HG03045 (cell line): Measurements from ENCODE around the gene WDR20.
"Not testable (repeated sequence)": the region's sequence is repeated elsewhere in the genome, so short reads cannot be mapped to it uniquely, and the experiment has no call there.

ENCODE experiments used
- ATAC-seq: cut with Tn5 transposase; IDR thresholded peaks from one replicate; pipeline ENCODE4 v1.9.1; 2021; ENCODE audit warnings: mild to moderate bottlenecking, moderate library complexity; ENCODE audit not compliant: unreplicated experiment

Gene WDR20

DNA sequence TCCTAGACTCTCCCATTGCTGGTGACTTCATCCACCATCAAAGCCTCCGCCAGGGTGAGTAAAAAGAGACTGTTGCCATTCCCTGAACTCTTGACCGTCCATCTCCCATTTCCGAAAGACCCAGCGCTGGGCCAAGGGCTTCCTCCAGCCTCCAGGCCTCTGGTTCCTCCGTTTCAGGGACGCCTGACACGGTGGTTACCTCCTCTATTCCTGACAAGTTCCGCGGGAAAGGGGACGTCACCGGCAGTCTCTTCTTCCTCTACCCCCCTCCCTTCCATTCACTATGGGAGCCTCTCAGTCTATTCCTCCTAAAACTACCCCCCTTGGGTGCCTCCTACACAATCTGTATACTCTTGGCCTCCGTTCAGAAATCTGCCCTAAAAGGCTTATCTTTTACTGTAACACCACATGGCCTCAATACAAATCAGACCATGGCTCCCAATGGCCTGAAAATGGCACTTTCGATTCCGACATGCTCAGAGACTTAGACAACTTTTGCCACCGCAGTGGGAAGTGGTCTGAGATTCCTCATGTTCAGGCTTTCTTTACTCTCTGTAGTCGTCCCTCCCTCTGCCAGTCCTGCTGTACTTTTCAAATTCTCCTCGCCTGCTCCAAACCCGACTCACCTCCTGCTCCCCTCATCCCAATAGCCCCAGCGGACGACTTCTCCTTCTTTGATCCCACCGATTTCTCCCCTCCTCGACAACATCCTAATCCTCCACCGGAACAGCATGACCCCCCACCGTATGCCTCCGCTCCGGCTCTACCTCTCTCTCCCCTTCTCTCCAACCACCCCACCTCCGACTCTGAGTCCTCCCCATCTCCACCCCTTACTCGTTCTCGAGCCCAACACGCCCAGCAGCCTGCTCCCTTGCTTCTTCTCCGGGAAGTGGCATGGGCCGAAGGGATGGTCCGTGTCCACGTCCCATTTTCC is 94.9 kb downstream of the WDR20 start:
- no peak for ATAC-seq

DNA sequence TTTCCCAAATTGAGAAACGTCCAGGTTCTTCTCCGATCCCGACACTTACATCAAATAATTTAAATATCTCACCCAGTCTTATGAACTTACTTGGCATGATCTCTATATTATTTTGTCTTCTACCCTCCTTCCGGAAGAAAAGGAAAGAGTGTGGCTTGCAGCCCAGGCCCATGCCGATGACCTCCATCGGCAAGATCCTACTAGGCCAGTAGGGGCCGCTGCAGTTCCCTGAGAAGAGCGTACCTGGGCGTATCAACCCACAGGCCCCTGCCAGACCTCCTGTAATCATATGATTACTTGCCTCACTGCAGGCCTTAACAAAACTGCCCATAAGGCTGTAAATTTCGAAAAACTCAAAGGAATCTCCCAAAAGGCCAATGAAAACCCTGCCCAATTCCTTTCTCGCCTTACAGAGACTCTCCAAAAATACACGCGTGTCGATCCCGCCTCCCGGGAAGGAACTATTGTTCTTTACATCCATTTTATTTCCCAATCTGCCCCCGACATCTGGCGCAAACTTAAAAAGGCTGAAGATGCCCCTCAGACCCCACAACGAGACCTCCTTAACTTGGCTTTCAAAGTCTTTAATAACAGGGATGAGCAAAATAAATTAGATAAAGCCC is 95.7 kb downstream of the WDR20 start:
- no peak for ATAC-seq

DNA sequence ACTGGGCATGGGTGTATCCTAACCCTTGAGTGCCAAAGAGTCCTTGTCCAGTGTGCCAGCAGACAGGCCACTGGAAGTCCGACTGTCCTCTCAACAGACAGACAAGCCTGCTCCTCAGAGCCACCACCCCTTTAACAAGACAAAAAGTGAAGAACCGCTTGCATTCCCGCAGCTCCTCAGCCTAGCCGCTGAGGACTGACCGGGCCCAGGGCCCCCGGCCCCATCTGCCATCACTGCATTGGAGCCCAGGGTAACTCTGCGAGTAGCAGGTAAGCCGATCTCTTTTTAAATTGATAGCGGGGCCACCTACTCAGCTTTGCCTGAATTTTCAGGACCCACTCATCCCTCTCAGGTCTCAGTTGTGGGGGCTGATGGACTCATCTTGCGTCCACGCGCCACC is 96.3 kb downstream of the WDR20 start:
- no peak for ATAC-seq

DNA sequence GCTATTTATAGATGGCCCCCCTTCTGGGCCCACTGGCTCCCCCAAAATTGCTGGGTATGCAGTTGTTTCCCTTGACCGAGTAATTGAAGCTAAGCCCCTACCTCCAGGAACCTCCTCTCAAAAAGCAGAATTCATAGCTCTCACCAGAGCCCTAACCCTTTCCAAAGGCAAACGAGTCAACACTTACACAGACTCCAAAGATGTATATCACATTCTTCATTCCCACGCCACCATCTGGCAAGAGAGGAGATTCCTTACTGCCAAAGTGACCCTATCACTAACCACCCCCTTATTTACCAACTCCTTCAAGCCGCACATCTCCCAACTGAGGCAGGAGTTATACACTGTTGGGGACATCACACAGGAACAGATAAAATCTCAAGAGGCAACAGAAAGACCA is 98.4 kb downstream of the WDR20 start:
- no peak for ATAC-seq

DNA sequence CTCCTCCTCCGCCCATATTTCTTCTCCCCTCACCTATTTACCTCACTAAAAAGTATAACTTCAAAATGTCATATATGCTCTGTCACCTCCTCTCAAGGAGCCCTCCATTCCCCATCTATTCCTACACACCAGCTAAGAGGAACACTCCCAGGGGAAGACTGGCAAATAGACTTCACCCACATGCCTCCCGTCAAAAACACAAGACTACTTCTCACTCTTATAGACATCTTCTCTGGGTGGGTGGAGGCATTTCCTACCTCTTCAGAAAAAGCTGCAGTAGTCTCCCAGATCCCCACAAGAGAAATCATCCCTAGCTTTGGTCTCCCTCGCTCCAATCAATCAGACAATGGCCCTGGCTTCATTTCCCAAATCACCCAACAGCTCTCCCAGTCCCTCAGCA is 99.1 kb downstream of the WDR20 start:
- no peak for ATAC-seq

DNA sequence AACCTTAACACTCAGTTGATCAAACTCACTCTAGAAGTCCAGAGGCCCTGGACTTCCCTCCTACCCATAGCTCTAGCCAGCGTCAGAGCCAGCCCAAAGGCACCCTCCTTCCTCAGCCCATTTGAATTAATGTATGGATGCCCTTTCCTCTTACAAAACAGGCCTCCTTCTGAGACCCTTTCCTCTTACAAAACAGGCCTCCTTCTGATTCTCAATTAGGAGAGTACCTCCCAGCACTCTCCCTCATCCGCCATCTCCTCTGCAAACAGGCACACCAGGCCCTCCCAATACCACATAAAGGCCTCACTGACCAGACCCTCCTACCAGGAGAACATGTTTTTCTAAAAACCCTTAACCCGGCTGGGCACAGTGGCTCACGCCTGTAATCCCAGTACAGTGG is 99.5 kb downstream of the WDR20 start:
- no peak for ATAC-seq

DNA sequence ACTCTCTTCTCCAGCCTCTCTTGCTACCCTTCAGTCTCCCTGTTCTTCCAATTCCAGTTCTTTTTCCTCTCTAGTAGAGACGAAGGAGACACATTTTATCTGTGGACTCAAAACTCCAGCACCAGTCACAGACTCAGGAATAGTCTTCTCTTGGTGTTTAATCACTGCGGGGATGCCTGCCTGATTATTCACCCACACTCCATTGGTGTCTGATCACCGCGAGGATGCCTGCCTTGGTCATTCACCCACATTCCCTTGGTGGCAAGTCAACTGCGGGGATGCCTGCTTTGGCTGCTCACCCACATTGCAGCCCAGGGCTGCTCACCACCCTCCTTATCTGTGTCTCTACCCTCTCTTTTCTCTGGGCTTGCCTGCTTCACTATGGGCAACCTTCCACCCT is 100.8 kb downstream of the WDR20 start:
- not testable (repeated sequence) for ATAC-seq

DNA sequence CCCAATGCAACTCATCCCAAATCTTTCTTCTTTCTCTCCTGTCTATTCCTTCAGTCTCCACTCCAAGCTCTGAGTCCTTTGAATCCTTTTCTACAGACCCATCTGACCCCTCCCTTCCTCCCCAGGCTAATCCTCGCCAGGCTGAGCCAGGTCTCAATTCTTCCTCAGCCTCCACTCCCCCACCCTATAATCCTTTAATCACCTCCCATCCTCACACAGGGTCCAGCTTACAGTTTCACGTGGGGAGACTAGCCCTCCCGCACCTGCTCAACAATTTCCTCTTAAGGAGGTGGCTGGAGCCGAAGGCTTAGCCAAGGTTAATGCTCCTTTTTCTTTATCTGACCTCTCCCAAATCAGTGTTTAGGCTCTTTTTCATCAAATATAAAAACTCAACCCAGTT is 101.5 kb downstream of the WDR20 start:
- ATAC-seq = no peak

DNA sequence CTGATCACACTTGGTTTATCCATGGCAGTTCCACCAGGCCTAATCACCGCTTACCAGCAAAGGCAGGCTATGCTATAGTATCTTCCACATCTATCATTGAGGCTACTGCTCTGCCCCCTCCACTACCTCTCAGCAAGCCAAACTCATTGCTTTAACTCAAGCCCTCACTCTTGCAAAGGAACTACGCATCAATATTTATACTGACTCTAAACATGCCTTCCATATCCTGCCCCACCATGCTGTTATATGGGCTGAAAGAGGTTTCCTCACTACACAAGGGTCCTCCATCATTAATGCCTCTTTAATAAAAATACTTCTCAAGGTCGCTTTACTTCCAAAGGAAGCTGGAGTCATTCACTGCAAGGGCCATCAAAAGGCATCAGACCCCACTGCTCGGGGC is 104.1 kb downstream of the WDR20 start:
- ATAC-seq = not testable (repeated sequence)

DNA sequence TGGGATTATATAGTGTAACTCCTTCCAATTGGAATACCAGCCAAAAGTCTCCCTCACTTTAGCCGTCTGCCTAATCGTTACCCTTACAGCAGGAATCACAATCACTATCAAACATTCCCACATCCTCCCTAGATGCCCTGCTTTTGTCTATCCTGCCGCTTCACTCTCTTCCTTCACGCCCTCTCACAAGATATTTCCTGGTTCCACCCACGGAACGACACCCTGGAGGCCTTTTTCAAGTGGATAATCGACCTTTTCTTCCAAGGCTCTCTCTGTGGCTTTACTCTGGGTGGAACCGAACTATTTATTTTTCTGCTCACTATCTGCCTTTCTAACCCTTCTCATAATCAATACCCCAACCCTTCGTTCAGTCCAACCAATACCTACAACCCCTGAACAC is 106.4 kb downstream of the WDR20 start:
- no peak for ATAC-seq

DNA sequence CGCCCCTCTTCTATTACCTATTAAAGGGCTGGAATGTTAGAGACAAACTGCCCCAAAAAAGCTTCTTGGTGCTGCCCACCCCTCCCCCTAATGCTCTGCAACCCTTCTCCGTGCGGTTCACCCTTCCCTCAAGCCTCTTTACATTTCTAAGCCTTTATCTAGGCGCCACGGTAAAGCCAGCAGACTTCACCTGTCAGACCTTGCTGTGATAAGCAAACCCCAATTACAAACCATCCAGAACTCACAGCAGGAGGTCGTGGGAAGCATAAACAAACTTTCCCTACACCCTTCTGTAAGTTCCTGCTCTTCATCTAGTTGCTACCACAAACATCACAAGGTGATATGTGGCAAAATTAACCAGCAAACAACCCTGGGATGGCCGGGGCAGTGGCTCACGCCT is 108.4 kb downstream of the WDR20 start:
- ATAC-seq = no peak

DNA sequence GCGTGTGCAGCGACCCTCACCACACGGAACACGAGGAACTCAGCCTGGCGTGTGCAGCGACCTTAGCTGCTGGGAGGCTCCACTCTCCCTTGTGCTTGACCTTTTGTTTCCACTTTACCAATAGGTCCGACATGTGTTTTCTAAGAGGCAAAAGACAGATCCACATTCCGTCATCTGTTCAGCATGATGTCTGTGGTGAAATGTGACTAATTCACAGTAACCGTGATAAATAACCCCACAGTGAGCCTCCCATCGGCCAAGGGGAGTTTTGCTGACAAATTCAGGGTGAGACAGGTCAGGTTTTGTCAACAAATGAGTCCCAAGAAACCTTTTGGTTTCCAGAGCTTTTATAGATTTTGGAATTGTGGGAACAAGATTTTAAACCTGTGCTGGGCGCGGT is 109.3 kb downstream of the WDR20 start:
- ATAC-seq = no peak

DNA sequence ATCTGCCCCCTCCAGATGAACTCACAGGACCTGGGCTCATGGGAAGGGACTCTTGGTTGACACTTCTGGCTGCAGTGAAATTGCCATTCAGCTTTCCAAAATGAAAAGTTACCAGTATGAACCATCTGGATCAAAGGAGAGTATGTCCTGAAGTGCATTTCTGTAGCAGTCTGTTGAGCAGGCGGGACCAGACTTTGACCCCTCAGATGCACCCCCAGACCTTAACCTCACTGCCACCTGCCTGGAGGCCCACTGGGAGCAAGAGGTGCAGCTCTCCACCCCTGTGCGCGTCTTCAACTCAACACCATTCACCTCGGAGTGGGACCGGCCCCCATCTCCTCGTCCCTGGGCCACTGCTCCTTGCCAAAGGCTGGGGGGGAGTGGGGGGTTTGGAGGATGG is 110.3 kb downstream of the WDR20 start:
- no peak for ATAC-seq

DNA sequence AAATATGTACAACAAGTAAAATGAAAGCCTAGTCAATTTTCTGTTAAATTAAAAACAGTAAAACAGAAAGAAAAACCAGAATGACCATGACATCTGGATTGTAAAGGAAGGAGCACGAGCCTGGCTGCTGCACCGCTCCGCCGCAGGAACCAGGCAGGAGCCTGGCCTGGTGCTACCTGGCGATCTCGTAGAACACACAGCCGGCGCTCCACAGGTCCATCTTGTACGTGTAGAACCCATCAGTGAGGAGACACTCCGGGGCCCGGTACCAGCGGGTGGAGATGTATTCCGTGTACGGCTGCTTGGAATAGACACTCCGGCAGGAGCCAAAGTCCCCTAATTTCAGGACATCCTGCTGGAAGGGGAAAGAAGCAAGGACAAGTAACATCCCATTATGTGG is 110.9 kb downstream of the WDR20 start:
- ATAC-seq = no peak

DNA sequence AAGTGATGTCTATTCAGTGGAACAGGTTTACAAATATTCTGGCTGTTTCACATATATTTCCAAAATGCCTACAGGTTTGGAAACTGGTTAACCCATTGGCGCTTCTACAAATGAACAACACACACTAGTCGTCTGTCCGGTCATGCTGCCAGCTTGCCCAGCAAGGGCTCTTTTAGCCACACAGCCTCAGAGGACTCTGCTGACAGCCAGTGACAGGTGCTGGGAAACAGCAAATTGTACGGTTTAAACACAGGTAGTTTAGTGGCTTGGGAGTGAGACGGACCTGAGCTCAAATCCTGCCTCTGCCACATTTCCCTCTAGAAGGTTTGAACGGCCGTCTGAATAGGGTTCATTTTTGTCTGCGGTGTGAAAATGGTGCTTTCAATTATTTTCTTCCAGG is 111.5 kb downstream of the WDR20 start:
- ATAC-seq = no peak

DNA sequence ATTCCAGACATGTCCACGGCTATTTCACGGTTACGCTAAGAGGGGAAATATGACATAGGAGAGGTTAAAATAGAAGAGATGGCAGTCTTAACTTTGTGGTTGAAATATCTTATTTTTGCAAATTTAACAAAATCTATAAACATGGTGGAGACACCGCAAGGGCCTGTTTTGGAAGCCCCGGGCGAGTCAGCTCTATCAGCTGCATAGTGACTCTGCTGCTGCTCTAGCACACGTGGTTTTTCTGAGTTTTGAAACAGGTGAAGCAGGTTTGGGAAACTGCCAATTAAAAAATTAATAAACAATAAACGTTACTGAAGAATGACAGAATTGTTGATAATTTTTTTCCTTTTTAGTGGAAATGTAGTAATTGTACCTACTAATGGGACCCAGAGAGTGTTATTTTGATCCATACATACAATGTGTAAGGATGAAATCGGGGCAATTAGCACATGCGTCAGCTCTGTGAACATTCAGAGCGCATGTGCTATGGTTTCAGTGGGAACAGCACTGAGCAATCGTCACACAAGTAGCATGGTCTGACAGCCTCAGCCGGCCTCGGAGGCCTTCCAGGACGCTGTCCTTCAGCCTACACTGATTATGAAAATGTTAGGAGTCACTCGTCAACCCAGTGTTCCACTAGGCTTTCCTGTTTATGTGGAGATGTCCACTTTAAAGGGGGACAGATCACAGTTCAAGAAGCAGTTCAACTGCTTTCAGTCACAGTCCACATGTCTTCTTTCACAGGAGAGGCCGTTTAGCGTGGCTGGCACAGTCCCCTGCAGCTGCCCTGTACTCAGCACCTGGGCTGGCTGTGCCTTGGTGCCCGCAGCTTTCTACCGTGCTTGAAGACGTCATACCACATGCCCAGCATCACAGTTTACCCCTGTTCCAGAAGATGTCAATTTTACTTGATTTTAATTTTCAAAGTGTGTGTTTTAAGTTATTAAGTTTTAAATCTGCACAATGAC is 113.4 kb downstream of the WDR20 start:
- ATAC-seq = no peak

DNA sequence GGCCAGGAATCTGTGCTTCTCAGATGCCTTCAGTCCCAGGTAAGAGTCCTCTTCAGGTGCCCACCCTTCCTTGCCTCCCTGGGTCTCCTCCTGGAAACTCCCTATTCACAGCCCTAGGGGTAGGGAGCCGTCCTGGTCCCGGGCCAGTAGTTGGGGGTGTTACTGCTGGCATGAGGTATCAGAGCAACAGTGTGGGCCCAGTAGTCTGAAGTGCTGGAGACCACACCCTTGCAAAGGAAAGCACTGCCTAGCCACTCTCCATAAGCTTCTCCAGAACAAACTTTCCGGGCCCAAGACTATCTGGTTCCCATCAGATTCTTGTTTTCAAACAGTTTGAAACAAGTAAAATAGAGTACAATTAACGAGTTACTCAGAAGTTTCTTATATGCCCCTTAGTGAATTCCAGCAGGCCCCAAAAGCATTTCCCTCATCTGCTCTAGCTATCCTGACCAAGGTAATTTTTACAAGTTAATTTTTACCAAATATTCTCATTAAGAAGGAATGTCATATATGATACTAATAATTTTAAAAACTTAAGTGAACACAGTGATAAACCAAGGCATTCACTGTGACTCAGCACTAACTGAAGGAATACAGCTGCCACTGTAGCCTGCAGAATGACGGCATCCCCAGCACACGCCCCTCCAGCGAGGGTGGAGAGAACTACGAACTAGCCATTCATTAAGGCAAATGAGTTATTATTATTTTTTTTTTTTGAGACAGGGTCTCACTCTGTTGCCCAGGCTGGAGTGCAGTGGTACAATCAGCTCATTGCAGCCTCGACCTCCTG is 115.9 kb downstream of the WDR20 start:
- no peak for ATAC-seq

DNA sequence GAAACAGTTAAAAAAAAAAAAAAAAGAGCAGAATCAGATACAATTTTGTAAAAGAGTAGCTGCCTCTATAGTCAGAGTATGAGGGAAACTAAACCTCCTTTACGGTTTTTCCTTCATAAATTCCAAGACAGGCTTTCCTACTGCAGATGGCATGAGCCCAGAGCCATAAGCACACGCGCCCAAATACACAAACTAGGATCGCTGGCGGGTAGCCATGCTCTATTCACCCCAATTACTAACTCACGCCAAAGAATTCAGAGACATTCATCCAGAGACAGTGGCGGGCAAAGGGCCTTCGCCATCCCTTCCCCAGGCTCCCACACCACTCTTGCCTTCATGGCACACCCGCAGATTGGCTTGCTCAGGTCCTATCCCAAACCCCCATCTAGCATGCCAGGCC is 117.0 kb downstream of the WDR20 start:
- no peak for ATAC-seq

DNA sequence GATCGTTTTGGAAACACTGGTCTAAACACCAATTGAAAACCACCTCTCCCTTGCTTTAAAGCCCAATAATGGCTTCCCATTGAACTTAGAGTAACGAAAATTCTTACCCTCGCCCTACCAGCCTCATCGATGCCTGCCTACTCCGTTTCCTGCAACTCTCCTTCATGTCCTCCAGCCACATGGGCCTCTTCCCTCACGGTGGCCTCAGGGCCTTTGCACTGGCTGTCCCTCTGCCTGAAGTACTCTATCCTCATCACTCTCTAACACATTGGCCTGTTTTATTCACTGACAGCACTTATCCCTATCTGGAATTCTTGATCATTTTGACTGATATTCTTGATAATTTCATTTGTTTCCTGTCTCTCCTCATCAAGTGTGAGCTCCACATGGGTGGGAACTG is 118.4 kb downstream of the WDR20 start:
- no peak for ATAC-seq
